ENCODE measurements around the gene CRNKL1.

Gene CRNKL1

DNA sequence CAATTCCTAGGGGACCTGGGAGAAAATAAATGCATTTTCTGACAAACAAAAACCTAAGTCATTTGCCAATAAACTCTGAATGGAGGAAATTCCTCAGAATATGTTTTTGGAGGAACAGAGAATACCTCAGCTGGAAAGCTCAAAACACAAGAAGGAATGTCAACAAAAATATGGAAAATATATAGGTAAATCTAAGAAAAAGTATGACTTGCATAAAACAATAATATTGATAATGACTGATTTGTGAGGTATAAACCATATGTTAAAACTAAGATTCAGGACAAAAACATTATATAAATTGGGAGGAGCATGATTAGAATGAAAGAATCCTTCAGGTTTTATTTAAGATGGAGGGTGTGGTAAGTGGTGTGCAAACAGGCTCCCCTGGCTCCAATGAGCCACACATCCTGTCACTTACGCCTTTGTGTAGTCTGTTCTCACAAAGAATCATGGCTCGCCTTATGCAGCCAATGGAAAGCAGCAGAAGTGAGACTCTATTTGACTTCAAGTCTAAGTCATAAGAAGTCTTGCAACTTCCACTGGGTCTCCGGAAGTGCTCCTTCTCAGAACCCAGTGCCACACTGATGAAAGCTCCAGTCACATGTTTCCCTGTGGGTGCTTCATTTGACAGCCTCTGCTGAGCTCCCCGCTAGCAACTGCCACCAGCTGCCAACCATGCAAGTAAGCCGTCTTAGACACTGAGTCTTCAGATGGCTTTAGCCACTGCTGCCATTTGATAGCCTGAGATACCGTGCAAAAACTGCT lies 8.2 kb upstream of the CRNKL1 start:
- DNase-seq, result no peak

DNA sequence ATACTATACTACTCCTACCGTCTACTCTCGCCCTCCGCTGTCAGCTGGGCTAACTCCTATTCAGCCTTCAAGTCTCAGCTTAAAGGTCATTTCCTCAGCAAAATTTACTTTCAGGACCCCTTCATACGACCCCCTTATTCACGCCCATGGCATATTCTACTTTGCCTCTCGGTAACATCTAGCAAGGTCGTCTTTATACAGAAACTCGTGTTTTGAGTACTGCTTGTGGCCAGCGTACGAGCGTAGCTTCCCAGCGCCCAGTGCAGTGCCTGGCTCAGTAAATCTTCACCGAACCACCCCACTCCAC lies 546 bp downstream of the CRNKL1 start:
- no peak for DNase-seq

DNA sequence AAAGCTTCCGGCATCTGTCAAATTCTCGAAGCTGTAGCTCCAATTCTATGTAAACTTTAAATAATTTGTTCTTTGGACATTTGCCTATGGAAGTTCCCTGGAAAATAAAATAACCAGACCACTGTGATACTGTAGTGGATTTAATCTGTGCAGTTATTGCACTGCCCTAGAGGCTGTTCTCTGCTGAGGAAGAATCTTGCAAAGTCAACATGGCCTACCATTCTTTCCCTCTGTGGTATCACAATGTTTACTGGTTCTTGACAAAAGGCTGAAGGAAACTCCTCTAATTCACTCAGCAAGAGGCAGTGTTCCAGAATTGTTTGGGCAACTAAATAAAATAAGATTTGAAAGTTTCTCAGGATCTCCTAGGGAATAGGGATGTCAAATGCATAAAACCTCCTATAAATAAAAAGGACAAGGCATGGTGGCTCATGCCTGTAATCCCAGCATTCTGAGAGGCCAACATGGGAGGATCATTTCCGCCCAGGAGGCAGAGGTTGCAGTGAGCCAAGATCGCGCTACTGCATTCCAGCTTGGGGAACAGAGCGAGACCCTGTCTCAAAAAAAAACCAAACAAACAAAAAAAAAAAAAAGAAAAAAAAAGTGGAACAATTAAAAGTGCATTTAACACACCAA lies 12.4 kb downstream of the CRNKL1 start:
- DNase-seq, result no peak

DNA sequence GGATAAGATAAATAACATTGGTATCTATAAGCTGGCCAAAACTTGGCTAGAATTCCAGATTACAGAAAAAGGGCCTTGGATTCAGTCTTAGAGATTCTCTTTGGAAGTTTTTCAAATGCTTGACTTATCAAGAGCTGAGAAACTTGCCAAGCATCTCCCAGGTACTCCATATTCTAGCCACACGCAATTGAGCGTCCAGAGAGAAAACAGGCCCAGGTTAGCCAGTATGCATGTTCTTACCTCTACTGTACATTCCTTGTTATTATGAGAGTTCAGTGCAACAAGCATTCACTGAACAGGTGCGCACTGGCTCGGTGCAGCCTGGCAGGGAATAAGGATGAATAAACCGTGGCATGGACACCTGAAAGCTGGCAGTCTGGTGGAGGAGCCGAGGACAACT lies 13.7 kb downstream of the CRNKL1 start:
- DNase-seq, result no peak

DNA sequence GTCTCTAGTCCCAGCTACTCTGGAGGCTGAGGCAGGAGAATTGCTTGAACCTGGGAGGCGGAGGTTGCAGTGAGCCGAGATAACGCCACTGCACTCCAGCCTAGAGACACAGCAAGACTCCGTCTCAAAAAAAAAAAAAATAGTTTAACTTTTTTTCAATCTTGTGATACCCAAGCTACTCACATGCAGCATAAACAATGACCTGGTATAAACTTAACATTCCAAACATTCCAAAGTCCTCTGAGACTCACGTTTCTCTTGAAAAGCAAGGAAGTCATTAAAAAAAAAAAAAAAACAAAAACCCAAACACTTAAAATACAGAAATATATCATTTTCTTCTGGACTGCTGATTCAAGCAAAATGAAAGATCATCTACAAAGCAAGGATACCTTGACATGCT lies 14.3 kb downstream of the CRNKL1 start:
- no peak for DNase-seq

DNA sequence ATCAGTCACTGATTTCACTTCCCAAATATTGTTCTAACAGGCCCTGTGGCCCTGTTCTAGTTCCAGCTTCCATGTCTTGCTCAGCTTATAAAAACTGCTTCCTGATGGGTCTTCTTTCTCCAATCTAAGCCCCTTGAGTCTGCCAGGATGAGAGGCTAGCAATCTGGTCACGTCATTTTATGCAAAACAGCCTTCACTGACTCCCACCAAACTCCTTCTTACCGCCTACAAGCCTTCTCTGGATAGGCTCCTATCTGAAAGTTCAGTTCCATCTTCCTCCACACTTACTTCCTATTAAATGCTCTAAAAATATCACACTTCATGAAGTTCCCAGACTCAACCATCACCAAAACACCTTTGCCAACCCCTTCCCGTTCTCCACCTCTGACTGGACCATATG lies 15.5 kb downstream of the CRNKL1 start:
- DNase-seq, result peak; percentile 72

DNA sequence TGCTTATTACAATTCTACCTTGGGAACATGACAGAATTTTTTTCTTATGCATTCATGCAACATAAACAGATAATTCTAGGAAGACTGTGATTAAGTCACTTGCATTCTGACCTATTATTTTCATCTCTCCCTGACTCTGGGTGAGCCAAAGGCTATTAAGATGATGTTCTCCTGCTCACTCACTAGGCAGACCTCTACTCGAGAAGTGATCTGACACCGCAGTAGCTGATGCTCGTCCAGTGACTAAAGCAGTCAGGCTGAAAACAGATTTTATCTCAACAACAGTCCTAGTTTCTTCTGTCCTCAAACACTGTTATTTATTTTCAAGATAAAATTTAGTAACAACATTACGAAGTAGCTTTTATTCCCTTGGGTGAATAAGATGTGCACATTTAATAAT lies 17.8 kb downstream of the CRNKL1 start:
- DNase-seq, result no peak

DNA sequence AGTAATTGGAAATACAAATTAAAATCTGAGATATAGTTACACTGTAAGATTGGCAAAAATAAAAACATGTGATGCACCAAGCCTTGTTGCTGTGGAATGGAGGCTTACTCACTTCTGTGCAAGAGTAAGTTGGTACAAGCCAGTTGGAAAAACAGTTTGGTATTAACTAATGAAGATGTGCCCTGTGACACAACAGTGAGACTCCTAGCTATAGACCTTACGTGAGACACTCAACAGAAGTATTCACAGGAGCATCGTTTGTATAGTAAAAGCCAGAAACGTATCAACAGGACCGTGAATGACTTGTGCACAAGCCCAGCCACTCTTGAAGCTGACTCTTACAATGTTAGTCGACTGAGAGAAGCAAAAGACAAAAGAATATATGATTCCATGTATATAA lies 20.5 kb downstream of the CRNKL1 start:
- no peak for DNase-seq

DNA sequence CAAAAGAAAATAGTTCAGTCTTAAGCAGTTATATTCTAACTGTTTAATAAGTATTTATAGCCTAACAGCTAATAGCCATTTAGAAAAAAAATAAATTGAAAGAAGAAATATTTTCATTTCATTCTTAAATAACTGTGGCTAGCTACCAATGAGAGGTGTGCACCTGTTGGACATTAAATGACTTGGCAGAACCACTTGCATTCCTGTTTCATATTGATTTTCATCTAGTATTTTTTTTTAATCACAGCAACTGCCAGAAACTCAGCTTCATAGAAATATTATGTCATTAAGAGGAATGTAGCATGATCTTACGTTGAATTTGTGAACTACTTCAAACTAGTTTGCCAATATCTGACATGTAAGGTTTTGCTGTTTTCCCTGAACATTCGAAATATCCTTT lies 25.0 kb downstream of the CRNKL1 start:
- DNase-seq, result no peak

DNA sequence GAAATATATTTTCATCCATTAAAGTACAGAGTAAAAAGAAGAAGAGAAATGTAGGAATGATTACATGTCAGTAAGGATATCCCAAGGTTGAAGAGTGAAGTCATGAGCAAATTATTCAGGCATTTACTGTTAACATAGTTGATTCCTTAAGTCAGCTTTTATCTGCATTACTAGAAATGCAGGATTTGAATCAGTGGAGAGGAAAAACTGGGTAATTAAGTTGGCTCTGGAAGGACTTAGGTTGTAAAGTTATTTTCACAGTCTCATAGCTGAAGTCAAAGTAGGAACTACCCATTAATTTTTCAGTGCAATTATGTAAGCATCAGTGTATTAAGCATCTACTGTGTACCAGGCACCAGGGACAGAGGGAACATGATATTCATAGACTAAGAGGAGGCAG lies 27.3 kb downstream of the CRNKL1 start:
- no peak for DNase-seq

DNA sequence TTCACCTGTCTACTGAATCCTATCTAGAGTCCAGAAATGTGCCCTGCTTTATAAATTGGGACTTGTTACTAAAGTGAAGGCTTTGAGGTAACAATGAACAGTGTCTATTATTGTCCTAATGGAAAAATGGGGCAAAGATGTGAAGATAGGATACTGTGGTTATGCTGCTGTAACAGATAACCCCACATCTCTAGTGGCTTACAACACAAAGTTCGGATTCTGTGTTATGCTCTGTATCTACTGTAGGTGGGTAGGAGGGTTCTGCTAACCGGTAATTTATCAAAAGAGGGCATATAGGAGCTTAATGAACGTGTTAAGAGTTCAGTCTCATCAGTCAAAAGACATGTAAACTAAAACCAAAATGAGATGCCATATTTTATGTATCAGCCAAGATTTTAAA lies 28.9 kb downstream of the CRNKL1 start:
- DNase-seq, result no peak

DNA sequence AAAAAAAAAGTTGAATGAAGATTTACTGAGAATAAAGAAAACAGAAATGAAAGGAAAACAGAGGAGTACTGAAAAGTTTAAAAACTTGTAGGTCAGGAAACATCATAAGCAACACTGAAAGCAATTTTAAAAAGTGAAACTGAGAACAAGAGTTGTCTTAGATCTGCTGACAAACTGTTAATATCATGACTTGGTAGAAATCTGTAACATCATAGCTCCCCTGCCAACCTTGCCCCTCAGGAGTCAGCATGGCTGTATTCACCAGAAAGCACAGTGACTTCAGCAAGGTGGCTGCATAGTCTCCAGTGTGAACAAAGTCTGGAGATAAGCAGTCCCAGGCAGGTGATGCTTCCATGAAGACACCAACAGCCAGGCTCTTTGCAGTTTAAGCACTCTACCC lies 29.8 kb downstream of the CRNKL1 start:
- DNase-seq, result no peak

DNA sequence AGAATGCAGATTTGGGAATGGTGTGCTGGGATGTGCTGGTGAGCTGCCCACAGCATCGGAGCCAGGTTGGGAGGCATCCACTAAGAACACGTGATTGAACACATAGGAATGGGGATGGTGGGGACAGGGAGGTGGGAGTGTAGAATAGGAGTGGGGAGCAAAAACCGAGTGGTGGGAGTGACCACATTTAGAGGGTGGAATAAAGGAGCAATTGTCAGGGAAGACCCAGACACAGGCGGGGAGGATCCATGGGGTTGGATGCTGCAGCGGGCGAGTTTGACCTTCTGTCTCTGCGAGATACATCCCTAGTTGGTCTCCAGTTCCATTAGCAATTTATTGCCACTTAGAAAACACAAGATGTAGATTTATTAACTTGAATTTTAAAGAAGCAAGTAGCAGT lies 30.4 kb downstream of the CRNKL1 start:
- DNase-seq, result no peak

DNA sequence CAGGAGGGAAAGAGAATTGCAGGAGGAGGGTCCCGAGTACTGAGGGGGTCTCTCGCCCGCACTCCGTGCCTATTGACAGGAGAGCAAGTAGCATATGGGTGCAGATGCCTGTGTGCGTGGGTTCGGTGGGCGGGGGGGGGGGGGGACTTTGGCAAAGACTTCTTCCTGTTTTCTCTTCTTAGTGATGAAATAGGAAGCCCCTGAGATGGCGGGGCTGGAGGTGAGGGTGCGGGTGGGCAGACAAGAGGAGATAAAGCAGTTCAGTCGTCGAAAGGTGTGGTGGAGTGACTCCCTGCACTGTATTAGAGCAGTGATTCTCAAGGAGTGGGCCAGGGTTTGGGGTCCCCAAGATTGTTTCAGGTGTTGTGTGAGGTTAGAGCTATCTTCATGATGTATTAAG lies 31.4 kb downstream of the CRNKL1 start:
- no peak for DNase-seq

DNA sequence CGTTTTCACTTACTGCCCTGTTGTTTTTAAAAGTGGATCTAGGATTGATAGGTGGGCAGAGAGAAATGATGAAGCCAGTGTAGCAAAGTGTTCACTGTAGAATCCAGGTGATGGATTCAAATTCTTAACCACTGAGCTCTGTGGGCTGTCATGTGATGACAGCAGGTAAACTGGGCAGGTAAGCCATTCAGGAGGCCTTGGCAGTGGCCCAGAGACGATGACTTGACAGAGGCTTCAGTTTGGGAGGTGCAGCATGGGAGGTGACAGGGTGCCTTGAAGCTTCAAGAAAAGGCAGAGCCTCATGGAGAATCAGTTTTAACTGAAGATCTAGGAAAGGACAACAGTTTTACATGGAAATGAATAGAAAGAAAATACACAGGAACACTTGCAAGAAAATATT lies 33.1 kb downstream of the CRNKL1 start:
- no peak for DNase-seq

DNA sequence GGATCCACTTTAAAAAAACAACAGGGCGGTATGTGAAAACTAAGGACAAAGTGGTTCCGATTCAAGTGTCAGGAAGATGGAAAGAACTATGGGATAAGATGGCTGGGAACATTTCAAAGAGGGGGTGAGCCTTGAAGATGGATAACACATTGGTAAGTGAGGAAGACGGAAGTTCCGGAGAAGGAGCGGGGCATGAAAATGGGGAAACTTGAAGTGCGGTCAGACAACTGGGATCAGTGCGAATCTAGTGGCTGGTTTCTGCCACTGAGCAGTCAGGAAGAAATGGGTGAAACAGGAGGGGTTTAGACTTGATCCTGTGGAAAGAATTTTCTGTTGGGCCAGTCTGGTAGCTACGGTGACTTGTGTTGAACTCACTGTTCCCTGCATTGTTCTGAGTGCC lies 33.9 kb downstream of the CRNKL1 start:
- no peak for DNase-seq

DNA sequence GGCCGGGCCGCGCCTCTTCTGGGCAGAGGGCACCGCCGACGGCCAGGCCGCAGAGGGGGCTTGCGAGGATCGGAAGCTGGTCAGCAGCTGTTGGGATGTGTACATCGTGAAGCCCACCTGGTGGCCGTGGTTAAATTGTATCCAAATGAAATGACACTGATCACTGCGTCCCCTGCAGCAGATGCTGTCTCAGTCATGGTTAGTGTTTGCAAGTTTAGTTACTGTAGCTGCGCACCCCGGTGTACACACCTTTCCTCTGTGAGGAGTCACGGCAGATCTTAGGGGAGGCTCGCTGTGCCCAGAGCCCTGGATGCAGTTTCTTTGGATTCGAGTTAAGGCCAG lies 34.5 kb downstream of the CRNKL1 start:
- DNase-seq, result no peak

DNA sequence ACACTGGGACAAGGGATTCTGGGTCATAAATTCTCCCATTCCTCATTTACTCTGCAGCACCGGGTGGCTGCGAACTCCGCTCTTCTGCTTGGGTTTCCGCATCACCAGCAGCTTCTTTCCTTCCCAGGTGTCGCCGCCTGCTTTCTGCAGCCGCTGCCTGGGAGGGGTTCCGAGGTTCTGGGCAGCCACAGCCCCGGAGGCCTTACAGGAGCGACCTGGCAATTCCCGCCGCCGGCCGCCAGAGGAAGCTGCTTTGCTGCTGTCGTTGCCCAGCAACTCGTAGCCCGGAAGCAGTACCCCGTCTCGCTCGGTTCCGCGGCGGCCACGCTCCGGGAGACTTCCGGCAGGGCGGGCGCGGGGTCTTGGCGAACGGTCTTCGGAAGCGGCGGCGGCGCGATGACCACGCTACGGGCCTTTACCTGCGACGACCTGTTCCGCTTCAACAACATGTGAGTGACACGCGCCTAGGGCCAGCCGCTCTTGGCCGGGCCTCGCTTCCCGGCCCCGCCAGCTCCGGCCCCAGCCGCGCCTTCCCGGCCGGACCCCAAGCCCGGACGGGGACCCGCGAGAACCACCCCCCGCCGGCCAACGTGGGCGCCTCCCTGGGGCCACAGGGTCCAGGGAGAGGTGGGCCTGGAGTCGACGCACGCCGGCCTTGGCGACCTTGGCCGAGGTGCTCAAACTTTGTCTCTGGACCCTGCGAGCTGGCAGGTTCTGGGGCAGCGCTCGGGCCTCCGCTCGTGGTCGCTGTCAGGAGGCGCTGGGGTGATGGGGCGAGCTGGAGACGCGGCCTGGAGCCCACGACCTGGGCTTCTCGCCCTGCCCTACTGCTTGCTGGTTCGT lies 35.0 kb downstream of the CRNKL1 start, which contains the start of gene NAA20:
TSS of gene NAA20 (plus strand) at position 362 of the 843 bp plus-strand sequence. CDS start at position 397, 35 bp downstream.
- DNase-seq, result peak; percentile 85

DNA sequence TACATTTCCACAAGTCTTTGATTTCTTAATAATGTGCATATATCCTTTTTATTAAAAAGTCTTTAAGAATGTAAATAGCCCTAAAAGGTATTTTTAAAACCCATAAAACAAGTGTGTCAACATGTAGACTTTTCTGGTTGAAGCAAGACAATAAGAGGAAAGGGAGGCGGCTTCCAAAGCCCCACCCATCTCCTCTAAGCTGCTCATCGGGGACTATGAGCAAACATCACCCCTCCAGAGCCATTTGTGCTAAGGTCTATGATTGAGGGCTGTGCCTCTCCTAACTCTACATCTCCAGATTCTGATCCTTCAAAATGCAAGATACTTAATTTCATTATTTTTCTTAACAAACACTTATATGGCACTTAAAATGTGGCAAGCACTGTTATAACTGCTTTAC lies 37.6 kb downstream of the CRNKL1 start:
- DNase-seq, result no peak

DNA sequence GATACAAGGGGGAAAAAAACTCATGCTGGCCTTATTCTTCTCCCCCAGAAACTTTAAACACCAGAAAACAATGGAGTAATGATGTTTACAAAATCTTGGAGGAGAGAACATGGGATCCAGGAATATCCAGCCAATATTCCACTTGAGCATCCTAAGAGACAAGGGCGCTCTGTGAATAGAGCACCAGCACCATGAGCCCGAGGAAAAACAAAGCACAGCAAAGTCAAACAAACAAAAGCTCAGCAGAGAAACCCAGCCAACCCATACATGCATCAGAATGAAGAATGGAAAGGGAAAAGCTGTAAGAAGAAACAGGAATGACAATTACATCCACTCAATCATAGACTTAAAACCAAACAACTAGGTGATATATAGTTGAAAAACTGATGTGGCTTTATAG lies 39.7 kb downstream of the CRNKL1 start:
- DNase-seq, result no peak

DNA sequence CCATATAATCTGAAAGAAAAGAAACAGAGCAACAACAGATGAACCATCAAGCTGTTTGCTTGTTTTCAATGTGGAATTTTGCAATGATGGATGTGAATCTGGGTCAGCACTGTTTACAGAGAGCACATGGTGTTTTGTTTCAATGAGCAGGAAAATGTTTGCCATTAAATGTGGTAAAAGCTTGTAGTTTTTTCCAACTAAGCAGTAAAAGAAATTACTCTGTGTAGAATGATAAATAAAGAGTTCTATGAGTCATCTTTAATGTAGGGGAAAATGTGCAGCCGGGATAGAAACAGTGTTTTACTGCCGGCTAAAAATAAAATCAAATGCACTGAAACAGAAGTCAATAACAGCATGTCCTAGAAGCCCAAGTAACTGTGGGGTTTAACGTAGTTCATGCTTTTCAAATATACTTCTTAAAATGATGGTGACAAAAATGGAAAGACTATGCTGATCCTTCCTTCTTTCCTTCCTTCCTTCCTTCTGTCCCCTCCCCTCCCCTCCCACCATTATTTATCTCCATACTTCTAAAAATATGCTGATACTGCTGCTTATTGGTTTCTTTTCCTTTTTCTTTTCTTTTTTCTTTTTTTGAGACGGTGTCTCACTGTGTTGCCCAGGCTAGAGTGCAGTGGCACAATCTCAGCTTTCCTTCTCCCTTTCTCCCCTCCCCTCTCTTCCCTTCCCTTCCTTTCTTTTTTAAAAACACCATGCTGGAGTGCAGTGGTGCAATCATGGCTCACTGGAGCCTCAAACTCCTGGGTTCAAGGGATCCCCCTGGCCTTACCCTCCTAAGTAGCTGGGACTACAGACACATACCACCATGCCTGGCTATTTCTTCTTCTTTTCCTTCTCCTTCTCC lies 41.4 kb downstream of the CRNKL1 start:
- DNase-seq, result no peak

DNA sequence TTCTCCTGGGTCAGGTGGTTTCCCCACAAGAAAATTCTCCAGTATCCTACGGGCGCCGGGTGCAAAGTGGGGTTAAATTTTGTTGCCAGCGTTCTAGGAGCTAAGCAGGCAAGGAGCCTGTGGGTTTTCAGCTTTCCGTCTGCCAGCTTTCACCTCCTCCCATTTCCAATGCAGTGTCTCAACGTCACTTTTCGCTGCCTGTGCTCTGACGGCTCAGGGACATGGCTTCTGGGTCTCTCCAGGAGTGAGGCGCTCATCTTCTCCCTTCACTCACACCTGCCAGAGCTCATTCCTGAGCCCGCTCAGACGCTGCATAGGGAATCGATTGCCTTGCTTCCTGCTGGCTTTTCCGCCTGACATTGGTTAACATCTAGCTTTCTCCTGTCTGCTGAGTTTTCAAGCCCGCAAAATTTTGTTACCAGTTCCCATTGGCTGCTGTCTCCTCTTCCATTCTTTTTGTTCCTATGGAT lies 42.4 kb downstream of the CRNKL1 start:
- no peak for DNase-seq

DNA sequence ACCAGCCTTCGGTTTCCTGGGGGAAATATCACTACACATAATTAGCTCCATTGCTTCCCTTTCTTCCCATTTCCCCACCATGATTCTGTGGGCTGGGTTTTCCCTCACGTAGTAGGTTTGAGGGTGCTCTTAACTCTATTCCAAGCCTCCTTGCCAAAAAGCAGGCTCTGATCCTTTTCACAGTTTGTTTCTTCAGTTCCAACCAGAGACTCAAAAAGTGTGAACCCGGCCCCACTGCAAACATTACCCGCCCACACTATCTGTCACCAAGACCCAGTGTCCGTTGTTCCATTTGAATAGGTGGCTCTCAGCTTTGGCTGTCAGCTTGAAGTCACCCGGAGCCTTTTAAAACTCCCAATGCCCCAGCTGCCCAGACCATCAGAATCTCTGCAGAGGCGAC lies 46.9 kb downstream of the CRNKL1 start:
- no peak for DNase-seq
